ENCODE data around the gene MLN. TPM values are rescaled to one million over a fixed set of nuclear protein-coding genes. Genes with fewer than 3 reads are reported as not detected.

MLN gene
- total RNA-seq: not detected
- polyA plus RNA-seq: not detected
- long read RNA-seq, donor 1: 0 reads
- long read RNA-seq, donor 2: 0 reads

DNA sequence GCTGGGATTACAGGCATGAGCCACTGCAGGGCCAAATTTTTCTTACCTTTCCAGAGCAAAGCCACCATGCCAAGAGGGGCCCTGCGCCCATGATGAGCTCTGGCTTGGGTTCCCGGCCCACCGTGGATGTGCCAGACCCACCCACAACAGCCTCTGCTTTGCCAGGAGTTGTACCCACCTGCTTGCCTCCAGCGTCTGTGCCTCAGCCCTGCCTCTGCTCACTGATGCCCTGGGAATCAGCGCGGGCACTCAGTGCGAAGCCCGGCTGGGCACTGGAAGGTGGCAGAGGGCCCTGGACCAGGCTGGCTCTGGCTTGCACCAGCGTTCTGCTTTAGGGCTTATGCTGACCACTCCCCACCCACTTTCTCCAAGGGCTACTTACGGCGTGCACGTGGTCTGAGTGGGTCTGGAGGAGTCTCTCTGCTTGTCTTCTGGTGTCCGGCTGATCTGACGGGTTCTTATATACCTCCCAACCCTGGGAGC is at the start of gene MLN:
TSS of gene MLN (minus strand) at position 433 of the 483 bp plus-strand sequence. CDS start 2,840 bp downstream, outside the sequence.
- WGBS, 5 donors: 81 to 100% (median 85%) methylated on average over 3 to 14 of the region's 14 CpGs
- no peak for DNase-seq

DNA sequence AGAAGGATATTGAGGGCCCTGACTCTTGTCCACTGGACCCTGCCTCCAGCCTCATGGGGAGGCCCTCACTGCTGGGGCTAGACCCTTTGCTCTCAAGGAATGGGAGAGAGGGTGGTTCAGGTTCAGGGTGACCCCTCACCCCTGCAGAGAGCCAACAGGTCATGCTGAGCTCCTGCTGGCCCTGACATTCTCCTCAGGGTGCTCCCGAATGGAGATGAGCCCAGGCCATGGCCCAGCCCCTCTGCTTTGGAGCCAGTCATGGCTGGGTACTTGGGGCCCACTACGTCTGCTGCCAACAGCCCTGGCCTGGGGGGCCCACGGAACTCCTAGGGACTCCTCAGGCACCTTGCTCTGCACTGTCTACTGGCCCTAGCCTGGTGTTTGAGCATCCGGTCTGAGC is 49.2 kb upstream of the MLN start:
- WGBS, 5 donors: 75 to 95% (median 88%) methylated on average over 1 to 4 of the region's 4 CpGs
- no peaks in the 10 kb centered on the region for H3K36me3 ChIP-seq
- TF ChIP-seq, protein P1, sequence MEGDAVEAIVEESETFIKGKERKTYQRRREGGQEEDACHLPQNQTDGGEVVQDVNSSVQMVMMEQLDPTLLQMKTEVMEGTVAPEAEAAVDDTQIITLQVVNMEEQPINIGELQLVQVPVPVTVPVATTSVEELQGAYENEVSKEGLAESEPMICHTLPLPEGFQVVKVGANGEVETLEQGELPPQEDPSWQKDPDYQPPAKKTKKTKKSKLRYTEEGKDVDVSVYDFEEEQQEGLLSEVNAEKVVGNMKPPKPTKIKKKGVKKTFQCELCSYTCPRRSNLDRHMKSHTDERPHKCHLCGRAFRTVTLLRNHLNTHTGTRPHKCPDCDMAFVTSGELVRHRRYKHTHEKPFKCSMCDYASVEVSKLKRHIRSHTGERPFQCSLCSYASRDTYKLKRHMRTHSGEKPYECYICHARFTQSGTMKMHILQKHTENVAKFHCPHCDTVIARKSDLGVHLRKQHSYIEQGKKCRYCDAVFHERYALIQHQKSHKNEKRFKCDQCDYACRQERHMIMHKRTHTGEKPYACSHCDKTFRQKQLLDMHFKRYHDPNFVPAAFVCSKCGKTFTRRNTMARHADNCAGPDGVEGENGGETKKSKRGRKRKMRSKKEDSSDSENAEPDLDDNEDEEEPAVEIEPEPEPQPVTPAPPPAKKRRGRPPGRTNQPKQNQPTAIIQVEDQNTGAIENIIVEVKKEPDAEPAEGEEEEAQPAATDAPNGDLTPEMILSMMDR (IDR thresholded peaks at IDR 0.05 in 8 of 11, conservative IDR thresholded peaks at IDR 0.05 in 3 of 11): no peak
- TF ChIP-seq POLR2A (IDR thresholded peaks at IDR 0.05) (no peak), POLR2AphosphoS5 (IDR thresholded peaks at IDR 0.05) (no peak)
- H3K4me3 ChIP-seq: no peak overlapping the region
- intact Hi-C loops (cut with DNase I; ENCODE audit: low total_unique reads): no loop called here
- no peak overlapping the region for H3K27ac ChIP-seq
- peaks cover 13 to 37% (median 26%) of the 10 kb centered on the region in 6 donors for H3K4me1 ChIP-seq
- no peak for DNase-seq
- no peaks in the 10 kb centered on the region for H3K9me3 ChIP-seq
- peaks cover 0 to 85% (median 3%) of the 10 kb centered on the region in 7 donors for H3K27me3 ChIP-seq (replicated peaks in 1 of 7)

More for the DNA sequence above, at the start of gene MLN:
- H3K4me3 ChIP-seq: no peak within 1 kb of the TSS
- no peak for TF ChIP-seq POLR2AphosphoS5 (IDR thresholded peaks at IDR 0.05)
- TF ChIP-seq, protein P1 (IDR thresholded peaks at IDR 0.05 in 8 of 11, conservative IDR thresholded peaks at IDR 0.05 in 3 of 11): no peak
- TF ChIP-seq POLR2A (IDR thresholded peaks at IDR 0.05): no peak
- no peaks in the 10 kb centered on the region for H3K9me3 ChIP-seq
- peaks cover 0 to 63% (median 4%) of the 10 kb centered on the region in 7 donors for H3K27me3 ChIP-seq (replicated peaks in 1 of 7)
- intact Hi-C loops (cut with DNase I; ENCODE audit: low total_unique reads): no loop called here
- H3K4me1 ChIP-seq: peaks cover 3 to 15% (median 10%) of the 10 kb centered on the region in 6 donors
- no peak within 1 kb of the TSS for H3K27ac ChIP-seq
- H3K36me3 ChIP-seq: no peaks in the 10 kb centered on the region

DNA sequence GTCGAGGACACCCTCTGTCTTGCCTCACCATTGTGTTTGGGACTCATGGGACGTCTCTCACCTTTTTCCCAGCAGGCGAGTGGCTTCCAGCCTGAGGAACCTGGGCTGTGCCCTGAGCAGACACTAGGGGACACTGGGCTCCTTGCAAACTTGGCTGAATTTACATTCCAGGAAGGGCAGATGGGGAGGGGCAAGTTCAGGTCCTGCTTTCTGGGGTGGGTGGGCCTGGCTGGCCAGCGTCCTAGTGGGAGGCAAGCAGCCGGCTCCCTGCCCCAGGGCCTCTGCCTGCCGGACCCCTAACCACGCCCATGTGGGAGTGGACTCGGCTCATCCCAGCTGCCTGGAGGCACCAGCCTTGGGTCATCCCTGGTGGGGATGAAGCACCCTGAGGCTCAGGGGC is 48.2 kb upstream of the MLN start:
- H3K4me3 ChIP-seq: no peak overlapping the region
- intact Hi-C loops (cut with DNase I; ENCODE audit: low total_unique reads): no loop called here
- H3K36me3 ChIP-seq: no peaks in the 10 kb centered on the region
- peaks cover 6 to 26% (median 15%) of the 10 kb centered on the region in 6 donors for H3K4me1 ChIP-seq
- no peak for DNase-seq
- H3K27ac ChIP-seq: no peak overlapping the region
- no peaks in the 10 kb centered on the region for H3K9me3 ChIP-seq
- TF ChIP-seq, protein P1 (IDR thresholded peaks at IDR 0.05 in 8 of 11, conservative IDR thresholded peaks at IDR 0.05 in 3 of 11): peak in 4 of 11 experiments; percentile 8 to 36 (median 24)
- no peak for TF ChIP-seq POLR2A (IDR thresholded peaks at IDR 0.05)
- no peak for TF ChIP-seq POLR2AphosphoS5 (IDR thresholded peaks at IDR 0.05)
- H3K27me3 ChIP-seq (replicated peaks in 1 of 7): peaks cover 0 to 75% (median 3%) of the 10 kb centered on the region in 7 donors
- 35 to 46% (median 39%) methylated on average over 6 to 8 of the region's 8 CpGs for WGBS, 5 donors

GRCh38 chr6:33850869-33851541 is 47.2 kb upstream of the MLN start:
- DNase-seq: no peak
- peaks cover 0 to 65% (median 3%) of the 10 kb centered on the region in 7 donors for H3K27me3 ChIP-seq (replicated peaks in 1 of 7)
- no peaks in the 10 kb centered on the region for H3K36me3 ChIP-seq
- no peaks in the 10 kb centered on the region for H3K9me3 ChIP-seq
- 90 to 96% (median 92%) methylated on average over 10 of the region's 10 CpGs for WGBS, 5 donors
- no peak overlapping the region for H3K4me3 ChIP-seq
- TF ChIP-seq, protein P1 (IDR thresholded peaks at IDR 0.05 in 8 of 11, conservative IDR thresholded peaks at IDR 0.05 in 3 of 11): no peak
- TF ChIP-seq POLR2AphosphoS5 (IDR thresholded peaks at IDR 0.05) (no peak), POLR2A (IDR thresholded peaks at IDR 0.05) (no peak)
- intact Hi-C loops (cut with DNase I; ENCODE audit: low total_unique reads): no loop called here
- no peak overlapping the region for H3K27ac ChIP-seq
- H3K4me1 ChIP-seq: peaks cover 2 to 17% (median 6%) of the 10 kb centered on the region in 6 donors
